ENCODE results near the gene CTIF.

- no peak for TF ChIP-seq CTCF (IDR thresholded peaks at IDR 0.05)
- TF ChIP-seq ZFX (IDR thresholded peaks at IDR 0.05; ENCODE audit: borderline replicate concordance), result no peak
These were observed 304.8 kb downstream of the CTIF start for GRCh38 chr18:48843596-48843995.

Data from 22Rv1 (cell line).